H9 (cell line): Measurements from ENCODE around the gene TNS2. TPM values are rescaled to one million over a fixed set of nuclear protein-coding genes. Genes with fewer than 3 reads are reported as not detected.
A peak's percentile ranks its signal among the peaks of the same experiment; 100 is the strongest.

Experiments used
- DNase-seq: peaks from one replicate; pipeline ENCODE4 v3.0.0-alpha.2; 2017
- H2AFZ ChIP-seq: one replicate; pipeline ENCODE4 v1.6.1; 2013; ENCODE audit warnings: mild to moderate bottlenecking, low read length, control low read depth, moderate library complexity
- H2AK5ac ChIP-seq: 2 replicates; pipeline ENCODE4 v1.6.1; 2013; ENCODE audit warnings: low read length, control low read depth, mixed read lengths; ENCODE audit not compliant: insufficient read length
- H2BK120ac ChIP-seq: one replicate; pipeline ENCODE4 v1.6.1; 2013; ENCODE audit warnings: low read depth, mild to moderate bottlenecking, low read length, control low read depth, inconsistent platforms; ENCODE audit not compliant: poor library complexity, severe bottlenecking
- H2BK12ac ChIP-seq: 2 replicates; pipeline ENCODE4 v1.6.1; 2013; ENCODE audit warnings: low read length, control low read depth, mixed read lengths, low read depth; ENCODE audit not compliant: insufficient read length
- H2BK15ac ChIP-seq: 2 replicates; pipeline ENCODE4 v1.6.1; 2013; ENCODE audit warnings: low read depth, low read length, control low read depth
- H2BK20ac ChIP-seq: one replicate; pipeline ENCODE4 v1.6.1; 2013; ENCODE audit warnings: low read depth, mild to moderate bottlenecking, low read length, control low read depth, inconsistent platforms; ENCODE audit not compliant: poor library complexity, severe bottlenecking
- H2BK5ac ChIP-seq: 2 replicates; pipeline ENCODE4 v1.6.1; 2013; ENCODE audit warnings: low read length, control low read depth, mixed read lengths; ENCODE audit not compliant: insufficient read length
- H3K14ac ChIP-seq: 2 replicates; pipeline ENCODE4 v1.6.1; 2013; ENCODE audit warnings: low read length, control low read depth; ENCODE audit not compliant: insufficient read depth
- H3K18ac ChIP-seq: 2 replicates; pipeline ENCODE4 v1.6.1; 2013; ENCODE audit warnings: low read depth, mild to moderate bottlenecking, mixed read lengths, low read length, control low read depth; ENCODE audit not compliant: insufficient read length
- H3K23ac ChIP-seq: 2 replicates; pipeline ENCODE4 v1.6.1; 2013; ENCODE audit warnings: low read length, control low read depth, mixed read lengths, low read depth; ENCODE audit not compliant: insufficient read length
- H3K23me2 ChIP-seq: 2 replicates; pipeline ENCODE4 v1.6.1; 2013; ENCODE audit warnings: low read depth, mild to moderate bottlenecking, mixed read lengths, low read length, control low read depth; ENCODE audit not compliant: insufficient read length, poor library complexity, severe bottlenecking
- H3K27ac ChIP-seq: 2 replicates; pipeline ENCODE4 v1.5.1; 2013; ENCODE audit warnings: low read length, control low read depth, mixed read lengths, low read depth; ENCODE audit not compliant: insufficient read length
- H3K27me3 ChIP-seq: 2 replicates; pipeline ENCODE4 v1.6.1; 2013; ENCODE audit warnings: low read length, control low read depth, inconsistent platforms; ENCODE audit not compliant: insufficient read depth
- H3K4ac ChIP-seq: 2 replicates; pipeline ENCODE4 v1.6.1; 2013; ENCODE audit warnings: low read depth, mild to moderate bottlenecking, control low read depth, inconsistent platforms, low read length, moderate library complexity
- H3K4me1 ChIP-seq: 2 replicates; pipeline ENCODE4 v1.6.1; 2013; ENCODE audit warnings: low read length, control low read depth, inconsistent platforms; ENCODE audit not compliant: insufficient read depth
- H3K4me2 ChIP-seq: 2 replicates; pipeline ENCODE4 v1.6.1; 2013; ENCODE audit warnings: low read length, control low read depth, mixed read lengths; ENCODE audit not compliant: insufficient read length, insufficient read depth
- H3K56ac ChIP-seq: 2 replicates; pipeline ENCODE4 v1.6.1; 2013; ENCODE audit warnings: low read depth, mild to moderate bottlenecking, mixed read lengths, low read length, control low read depth; ENCODE audit not compliant: insufficient read length
- H3K79me1 ChIP-seq: 2 replicates; pipeline ENCODE4 v1.6.1; 2013; ENCODE audit warnings: low read depth, mild to moderate bottlenecking, moderate library complexity, low read length, control low read depth, inconsistent platforms; ENCODE audit not compliant: insufficient read depth, poor library complexity, severe bottlenecking
- H3K79me2 ChIP-seq: 2 replicates; pipeline ENCODE4 v1.6.1; 2013; ENCODE audit warnings: low read length, control low read depth, inconsistent platforms; ENCODE audit not compliant: insufficient read depth
- H3K9ac ChIP-seq: 2 replicates; pipeline ENCODE4 v1.6.1; 2013; ENCODE audit warnings: low read length, control low read depth, mixed read lengths; ENCODE audit not compliant: insufficient read length; ENCODE audit errors: extremely low read depth
- H3K9me3 ChIP-seq: one replicate; pipeline ENCODE4 v1.6.1; 2013; ENCODE audit warnings: low read depth, low read length, inconsistent platforms; ENCODE audit not compliant: control insufficient read depth
- H3T11ph ChIP-seq: one replicate; pipeline ENCODE4 v1.6.1; 2013; ENCODE audit warnings: mild to moderate bottlenecking, low read length, control low read depth, inconsistent platforms
- H4K20me1 ChIP-seq: one replicate; pipeline ENCODE4 v1.6.1; 2013; ENCODE audit not compliant: control insufficient read depth, insufficient read length, insufficient read depth
- H4K5ac ChIP-seq: 2 replicates; pipeline ENCODE4 v1.6.1; 2013; ENCODE audit warnings: low read depth, mild to moderate bottlenecking, mixed read lengths, low read length, control low read depth; ENCODE audit not compliant: insufficient read length
- H4K8ac ChIP-seq: replicated peaks from 2 replicates; pipeline ENCODE4 v1.6.1; 2013; ENCODE audit warnings: low read length, control low read depth, mixed read lengths, low read depth; ENCODE audit not compliant: insufficient read length
- H4K91ac ChIP-seq: 2 replicates; pipeline ENCODE4 v1.6.1; 2013; ENCODE audit warnings: low read depth, mild to moderate bottlenecking, moderate library complexity, mixed read lengths, low read length, control low read depth; ENCODE audit not compliant: insufficient read length
- H3K27ac Mint-ChIP-seq, 3 experiments: 2 replicates in 2 of 3; 3 replicates in 1 of 3; pipeline ENCODE4 v1.8.0; 2020 to 2021; ENCODE audit warnings: mixed read lengths in 3 of 3, mild to moderate bottlenecking in 1 of 3, moderate library complexity in 1 of 3
- H3K27me3 Mint-ChIP-seq: 2 replicates; pipeline ENCODE4 v1.8.0; 2021; ENCODE audit warnings: low read depth, mild to moderate bottlenecking, moderate library complexity, mixed read lengths
- H3K36me3 Mint-ChIP-seq, 3 experiments: 2 replicates in 2 of 3; 3 replicates in 1 of 3; pipeline ENCODE4 v1.8.0; 2020 to 2021; ENCODE audit warnings: low read depth in 3 of 3, mixed read lengths in 3 of 3; ENCODE audit not compliant: insufficient read depth in 1 of 3
- H3K4me1 Mint-ChIP-seq, 2 experiments: 2 replicates each; pipeline ENCODE4 v1.8.0; 2020; ENCODE audit warnings: mixed read lengths in 2 of 2
- H3K4me3 Mint-ChIP-seq, 2 experiments: 2 replicates in 1 of 2; 3 replicates in 1 of 2; pipeline ENCODE4 v1.8.0; 2020 to 2021; ENCODE audit warnings: mild to moderate bottlenecking in 2 of 2, mixed read lengths in 2 of 2, moderate library complexity in 1 of 2
- H3K9me3 Mint-ChIP-seq, 2 experiments: 2 replicates in 1 of 2; 3 replicates in 1 of 2; pipeline ENCODE4 v1.8.0; 2020; ENCODE audit warnings: mild to moderate bottlenecking in 2 of 2, mixed read lengths in 2 of 2, moderate library complexity in 1 of 2
- WGBS: extraction: QIAGEN DNeasy Blood & Tissue Kit; methylation state at CpG from one replicate; pipeline ENCODE4 v1.1.7; 2013; ENCODE audit warnings: missing lambda C conversion rate, low lambda C conversion rate, mixed read lengths; ENCODE audit not compliant: insufficient read length; ENCODE audit errors: extremely low coverage; 5-methylcytosine and 5-hydroxymethylcytosine counted together
- total RNA-seq: library from RNA; stranded (reverse); gene quantifications from 2 replicates; pipeline ENCODE4 v1.2.1, GENCODE V29; 2021
- TF ChIP-seq, protein P1 (sequence below): fragments of 200-600 bp; sonication (generic); conservative IDR thresholded peaks from 3 replicates; pipeline ENCODE4 v1.8.0; 2021; ENCODE audit warnings: antibody characterized with exemption, mild to moderate bottlenecking

TNS2 gene
- total RNA-seq, 1 experiment from 2014 or later = 4.5 TPM

DNA sequence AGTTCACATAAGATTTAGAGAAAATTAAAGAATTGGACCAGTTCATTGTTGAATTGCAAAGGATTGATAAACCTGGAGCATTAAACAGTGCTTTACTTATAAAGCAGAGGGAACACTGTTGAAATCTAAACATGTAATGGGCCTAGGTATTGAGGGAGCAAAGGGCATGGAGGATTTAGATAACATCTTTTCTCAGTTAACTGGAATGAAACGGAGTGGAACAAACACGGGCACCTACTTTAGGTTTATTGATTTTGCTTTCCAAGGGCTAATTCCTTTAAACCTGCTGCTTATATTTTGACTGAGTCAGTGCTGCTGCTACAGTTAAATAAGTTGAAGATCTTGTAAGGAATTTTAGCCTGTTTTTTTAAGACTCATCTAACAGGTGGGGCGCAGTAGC lies 38.0 kb upstream of the TNS2 start:
- peaks cover 3% of the 10 kb centered on the region; the same call in 1 of the 2 replicates for H3K4me1 ChIP-seq
- H3K14ac ChIP-seq = no peak overlapping the region
- H3K23ac ChIP-seq = no peak overlapping the region
- no CpG with 5 or more reads among the region's 3 CpGs for WGBS
- H3K9me3 Mint-ChIP-seq = peaks cover 0 to 2% of the 10 kb centered on the region in 2 experiments; a peak in 1 of 5 replicates
- TF ChIP-seq, protein P1, sequence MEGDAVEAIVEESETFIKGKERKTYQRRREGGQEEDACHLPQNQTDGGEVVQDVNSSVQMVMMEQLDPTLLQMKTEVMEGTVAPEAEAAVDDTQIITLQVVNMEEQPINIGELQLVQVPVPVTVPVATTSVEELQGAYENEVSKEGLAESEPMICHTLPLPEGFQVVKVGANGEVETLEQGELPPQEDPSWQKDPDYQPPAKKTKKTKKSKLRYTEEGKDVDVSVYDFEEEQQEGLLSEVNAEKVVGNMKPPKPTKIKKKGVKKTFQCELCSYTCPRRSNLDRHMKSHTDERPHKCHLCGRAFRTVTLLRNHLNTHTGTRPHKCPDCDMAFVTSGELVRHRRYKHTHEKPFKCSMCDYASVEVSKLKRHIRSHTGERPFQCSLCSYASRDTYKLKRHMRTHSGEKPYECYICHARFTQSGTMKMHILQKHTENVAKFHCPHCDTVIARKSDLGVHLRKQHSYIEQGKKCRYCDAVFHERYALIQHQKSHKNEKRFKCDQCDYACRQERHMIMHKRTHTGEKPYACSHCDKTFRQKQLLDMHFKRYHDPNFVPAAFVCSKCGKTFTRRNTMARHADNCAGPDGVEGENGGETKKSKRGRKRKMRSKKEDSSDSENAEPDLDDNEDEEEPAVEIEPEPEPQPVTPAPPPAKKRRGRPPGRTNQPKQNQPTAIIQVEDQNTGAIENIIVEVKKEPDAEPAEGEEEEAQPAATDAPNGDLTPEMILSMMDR = no peak
- no peaks in the 10 kb centered on the region for H3K27me3 Mint-ChIP-seq
- H2AFZ ChIP-seq = no peak overlapping the region
- H3K27me3 ChIP-seq = no peaks in the 10 kb centered on the region
- H3K4me3 Mint-ChIP-seq = no peak overlapping the region
- peaks cover 25 to 36% of the 10 kb centered on the region in 2 experiments for H3K4me1 Mint-ChIP-seq
- H3T11ph ChIP-seq = no peak overlapping the region
- no peak overlapping the region for H4K5ac ChIP-seq
- H2BK120ac ChIP-seq = no peak overlapping the region
- no peak overlapping the region for H2BK20ac ChIP-seq
- peaks cover 53 to 77% (median 55%) of the 10 kb centered on the region in 3 experiments for H3K36me3 Mint-ChIP-seq
- H3K23me2 ChIP-seq = peaks cover 3% of the 10 kb centered on the region
- H3K79me2 ChIP-seq = peaks cover 73% of the 10 kb centered on the region
- H3K56ac ChIP-seq = no peak overlapping the region
- H2BK5ac ChIP-seq = no peak overlapping the region
- H3K27ac ChIP-seq = no peak overlapping the region
- no peak overlapping the region for H3K4ac ChIP-seq
- H3K4me2 ChIP-seq = no peak overlapping the region
- H4K8ac ChIP-seq = no peak overlapping the region
- no peaks in the 10 kb centered on the region for H3K79me1 ChIP-seq
- peak overlapping the region; percentile 5 to 72 (median 23); a peak in 5 of 7 replicates for H3K27ac Mint-ChIP-seq
- H3K9ac ChIP-seq = no peak overlapping the region
- H4K91ac ChIP-seq = no peak overlapping the region
- H2AK5ac ChIP-seq = no peak overlapping the region
- H2BK12ac ChIP-seq = no peak overlapping the region
- no peak overlapping the region for H3K18ac ChIP-seq
- no peaks in the 10 kb centered on the region for H3K9me3 ChIP-seq
- H2BK15ac ChIP-seq = no peak overlapping the region
- no peak for DNase-seq
- no peaks in the 10 kb centered on the region for H4K20me1 ChIP-seq
